H1 (cell line): ENCODE measurements around the gene FAHD1. TPM values are rescaled to one million over a fixed set of nuclear protein-coding genes. Genes with fewer than 3 reads are reported as not detected.

Experiments used
- CTCF ChIA-PET: fragments of 300-600 bp; sonication (Branson Sonifier 250); formaldehyde crosslinking; loops from one replicate; lab custom pipeline; 2021; ENCODE audit not compliant: partially characterized antibody; lab: Charles Lee
- POLR2A ChIA-PET: fragments of 300-600 bp; sonication (Branson Sonifier 250); formaldehyde crosslinking; loops from one replicate; lab custom pipeline; 2021; ENCODE audit warnings: inconsistent platforms; ENCODE audit not compliant: partially characterized antibody; lab: Charles Lee
- DNase-seq, 2 experiments: peaks; one replicate each; pipeline versions ENCODE4 v3.0.0 to v3.0.0-alpha.2; 2010 to 2022; ENCODE audit warnings: low spot score in 2 of 2, low read depth in 1 of 2, mixed read lengths in 1 of 2
- FAIRE-seq: peaks from 2 replicates; lab custom pipeline; 2011; peaks lifted over from hg19 to GRCh38; lab: Jason Lieb, UNC
- H2AFZ ChIP-seq: 2 replicates; pipeline ENCODE4 v1.8.1; 2012; ENCODE audit warnings: low read length, inconsistent platforms
- H2AK5ac ChIP-seq: 2 replicates; pipeline ENCODE4 v1.6.1; 2013; ENCODE audit warnings: low read depth, low read length
- H2BK120ac ChIP-seq: replicated peaks from 2 replicates; pipeline ENCODE3; 2013; ENCODE audit warnings: low read depth, low read length, inconsistent platforms
- H2BK12ac ChIP-seq: 2 replicates; pipeline ENCODE4 v1.6.1; 2013; ENCODE audit warnings: low read depth, low read length
- H2BK15ac ChIP-seq: 2 replicates; pipeline ENCODE4 v1.6.1; 2013; ENCODE audit warnings: low read length
- H2BK20ac ChIP-seq: 2 replicates; pipeline ENCODE4 v1.6.1; 2013; ENCODE audit warnings: low read length
- H2BK5ac ChIP-seq: 2 replicates; pipeline ENCODE4 v1.6.1; 2013; ENCODE audit warnings: low read depth, low read length
- H3K14ac ChIP-seq: 2 replicates; pipeline ENCODE4 v1.6.1; 2013; ENCODE audit warnings: inconsistent platforms; ENCODE audit not compliant: insufficient read length
- H3K18ac ChIP-seq: 2 replicates; pipeline ENCODE4 v1.6.1; 2013; ENCODE audit warnings: low read length; ENCODE audit errors: extremely low read depth
- H3K23ac ChIP-seq: 2 replicates; pipeline ENCODE4 v1.6.1; 2013; ENCODE audit warnings: inconsistent platforms; ENCODE audit not compliant: insufficient read length
- H3K23me2 ChIP-seq: 2 replicates; pipeline ENCODE4 v1.6.1; 2013; ENCODE audit warnings: low read depth, low read length
- H3K27ac ChIP-seq: 2 replicates; pipeline ENCODE4 v1.6.1; 2011; ENCODE audit warnings: low read depth, low read length, inconsistent platforms
- H3K27me3 ChIP-seq, 4 experiments: replicated peaks in 1 of 4; 1 replicate in 1 of 4; 2 replicates in 3 of 4; pipeline versions ENCODE4 v1.6.1 to v1.8.1; 2011 to 2013; ENCODE audit warnings: low read length in 3 of 4, mild to moderate bottlenecking in 3 of 4, inconsistent platforms in 2 of 4, mixed read lengths in 2 of 4, moderate library complexity in 1 of 4; ENCODE audit not compliant: control insufficient read depth in 3 of 4, insufficient read depth in 3 of 4; ENCODE audit errors: extremely low read depth in 1 of 4
- H3K36me3 ChIP-seq, 4 experiments: 2 replicates each; pipeline versions ENCODE4 v1.6.1 to v1.8.1; 2011 to 2013; ENCODE audit warnings: mild to moderate bottlenecking in 4 of 4, low read length in 3 of 4, moderate library complexity in 2 of 4, control low read depth in 1 of 4, inconsistent platforms in 1 of 4; ENCODE audit not compliant: insufficient read depth in 4 of 4, control insufficient read depth in 2 of 4
- H3K4ac ChIP-seq: replicated peaks from 2 replicates; pipeline ENCODE3; 2013; ENCODE audit warnings: low read length, low read depth, mixed read lengths, inconsistent platforms; ENCODE audit not compliant: insufficient read length
- H3K4me1 ChIP-seq, 4 experiments: replicated peaks in 1 of 4; 1 replicate in 1 of 4; 2 replicates in 3 of 4; pipeline versions ENCODE4 v1.6.1 to v1.8.1; 2011 to 2013; ENCODE audit warnings: low read length in 3 of 4, inconsistent platforms in 2 of 4, mixed read lengths in 1 of 4; ENCODE audit not compliant: insufficient read depth in 4 of 4, control insufficient read depth in 3 of 4
- H3K4me2 ChIP-seq, 2 experiments: 2 replicates each; pipeline versions ENCODE4 v1.6.1 to v1.8.1; 2011 to 2013; ENCODE audit warnings: low read depth in 2 of 2, low read length in 2 of 2, control low read depth in 1 of 2, inconsistent platforms in 1 of 2, mild to moderate bottlenecking in 1 of 2; ENCODE audit not compliant: insufficient read depth in 1 of 2
- H3K4me3 ChIP-seq, 4 experiments: fragments of 200-600, 300-600 bp in 1 of 4; sonication (generic), shearing (Covaris generic), sonication (Bioruptor Twin) in 1 of 4; 2 replicates each; pipeline versions ENCODE4 v1.5.1 to v1.8.1; 2011 to 2016; ENCODE audit warnings: low read length in 4 of 4, low read depth in 3 of 4, control low read depth in 2 of 4, inconsistent platforms in 2 of 4, mild to moderate bottlenecking in 2 of 4, mixed read lengths in 1 of 4, moderate library complexity in 1 of 4; ENCODE audit not compliant: insufficient read depth in 2 of 4; ENCODE audit errors: extremely low read depth in 1 of 4
- H3K56ac ChIP-seq: replicated peaks from 2 replicates; pipeline ENCODE3; 2013; ENCODE audit warnings: low read depth, mild to moderate bottlenecking, mixed read lengths, low read length, inconsistent platforms; ENCODE audit not compliant: insufficient read length
- H3K79me1 ChIP-seq: 2 replicates; pipeline ENCODE4 v1.6.1; 2013; ENCODE audit warnings: low read depth, low read length, control low read depth
- H3K79me2 ChIP-seq, 2 experiments: 2 replicates each; pipeline versions ENCODE4 v1.6.1 to v1.8.1; 2012 to 2013; ENCODE audit warnings: low read length in 2 of 2, mild to moderate bottlenecking in 2 of 2, inconsistent platforms in 1 of 2; ENCODE audit not compliant: insufficient read depth in 2 of 2, control insufficient read depth in 1 of 2
- H3K9ac ChIP-seq, 4 experiments: replicated peaks in 1 of 4; 1 replicate in 1 of 4; 2 replicates in 3 of 4; pipeline versions ENCODE4 v1.6.1 to v1.8.1; 2011 to 2013; ENCODE audit warnings: low read depth in 3 of 4, low read length in 3 of 4, control low read depth in 2 of 4, mild to moderate bottlenecking in 2 of 4, moderate library complexity in 2 of 4, inconsistent platforms in 1 of 4; ENCODE audit errors: extremely low read depth in 1 of 4
- H3K9me3 ChIP-seq, 2 experiments: 2 replicates each; pipeline versions ENCODE4 v1.6.1 to v1.8.1; 2012 to 2013; ENCODE audit warnings: mild to moderate bottlenecking in 2 of 2, moderate library complexity in 2 of 2, control low read depth in 1 of 2, inconsistent platforms in 1 of 2, low read depth in 1 of 2, low read length in 1 of 2, mixed read lengths in 1 of 2; ENCODE audit not compliant: insufficient read depth in 2 of 2
- H4K20me1 ChIP-seq, 2 experiments: replicated peaks in 1 of 2; 2 replicates each; pipeline versions ENCODE3 to v1.8.1; 2011 to 2013; ENCODE audit warnings: inconsistent platforms in 2 of 2, low read length in 2 of 2, mild to moderate bottlenecking in 1 of 2; ENCODE audit not compliant: insufficient read depth in 2 of 2, control insufficient read depth in 1 of 2
- H4K5ac ChIP-seq: 2 replicates; pipeline ENCODE4 v1.6.1; 2013; ENCODE audit warnings: low read length, low read depth, mixed read lengths, inconsistent platforms; ENCODE audit not compliant: insufficient read length
- H4K8ac ChIP-seq: 2 replicates; pipeline ENCODE4 v1.8.0; 2013; ENCODE audit warnings: mild to moderate bottlenecking, moderate library complexity, low read length, inconsistent platforms; ENCODE audit not compliant: insufficient read depth; ENCODE audit errors: extremely low read depth
- H4K91ac ChIP-seq: replicated peaks from 2 replicates; pipeline ENCODE3; 2013; ENCODE audit warnings: low read length, mixed read lengths, inconsistent platforms; ENCODE audit not compliant: insufficient read length
- BACH1 ChIP-seq: IDR thresholded peaks from 2 replicates; pipeline ENCODE4 v1.6.1; 2012; ENCODE audit warnings: low read length, improper control_type of control experiment
- BCL11A ChIP-seq, 2 experiments: IDR thresholded peaks; one replicate each; pipeline ENCODE4 v1.6.1; 2011; ENCODE audit warnings: low read depth in 2 of 2, low read length in 2 of 2, mild to moderate bottlenecking in 2 of 2
- KDM4A ChIP-seq: IDR thresholded peaks from one replicate; pipeline ENCODE4 v1.7.1; 2012; ENCODE audit warnings: low read depth, mild to moderate bottlenecking, moderate library complexity, low read length, inconsistent platforms; ENCODE audit not compliant: severe bottlenecking
- KDM5A ChIP-seq: fragments of 200-600 bp; IDR thresholded peaks from 2 replicates; pipeline ENCODE4 v1.7.1; 2012; ENCODE audit warnings: mild to moderate bottlenecking, low read length, inconsistent platforms, mixed read lengths
- NRF1 ChIP-seq: IDR thresholded peaks from 2 replicates; pipeline ENCODE4 v1.6.1; 2011; ENCODE audit warnings: mild to moderate bottlenecking, low read depth, low read length, improper control_type of control experiment
- POLR2A ChIP-seq, 2 experiments: IDR thresholded peaks; 1 replicate in 1 of 2; 2 replicates in 1 of 2; pipeline ENCODE4 v1.6.1; 2011; ENCODE audit warnings: low read depth in 2 of 2, low read length in 2 of 2, mild to moderate bottlenecking in 2 of 2; ENCODE audit errors: control extremely low read depth in 1 of 2
- POLR2AphosphoS5 ChIP-seq: IDR thresholded peaks from 2 replicates; pipeline ENCODE4 v1.6.1; 2011; ENCODE audit warnings: low read depth, low read length
- RAD21 ChIP-seq, 2 experiments: IDR thresholded peaks in 1 of 2; conservative IDR thresholded peaks in 1 of 2; 2 replicates each; pipeline ENCODE4 v1.6.1; 2011; ENCODE audit warnings: low read depth in 2 of 2, low read length in 2 of 2, improper control_type of control experiment in 1 of 2, inconsistent platforms in 1 of 2, mild to moderate bottlenecking in 1 of 2, moderate library complexity in 1 of 2
- RFX5 ChIP-seq: IDR thresholded peaks from 2 replicates; pipeline ENCODE4 v1.6.1; 2011; ENCODE audit warnings: low read depth, low read length, improper control_type of control experiment, borderline replicate concordance
- SAP30 ChIP-seq: fragments of 300-600 bp; sonication (generic); IDR thresholded peaks from 2 replicates; pipeline ENCODE4 v1.7.1; 2012; ENCODE audit warnings: low read length, moderate library complexity, mild to moderate bottlenecking, inconsistent platforms; ENCODE audit not compliant: insufficient read depth, insufficient replicate concordance
- TBP ChIP-seq: IDR thresholded peaks from 2 replicates; pipeline ENCODE4 v1.6.1; 2011; ENCODE audit warnings: low read depth, low read length, improper control_type of control experiment
- WGBS, 2 experiments: shearing (Covaris generic) in 1 of 2; methylation state at CpG; one replicate each; pipeline versions ENCODE4 v1.1.6 to v1.1.7; 2013 to 2015; ENCODE audit warnings: low lambda C conversion rate in 2 of 2, mixed read lengths in 2 of 2, inconsistent platforms in 1 of 2, low coverage in 1 of 2, missing lambda C conversion rate in 1 of 2; ENCODE audit not compliant: insufficient replicate concordance in 2 of 2, insufficient coverage in 1 of 2, insufficient read length in 1 of 2; ENCODE audit errors: extremely low coverage in 1 of 2, missing lambda C conversion rate in 1 of 2; 5-methylcytosine and 5-hydroxymethylcytosine counted together
- polyA plus RNA-seq, 7 experiments: library from polyadenylated mRNA; depleted of rRNA in 3 of 7; stranded (reverse) in 5 of 7; unstranded in 2 of 7; fragments of >200 nt in 5 of 7; fragments of 200-250 nt in 2 of 7; gene quantifications; 1 replicate in 5 of 7; 2 replicates in 1 of 7; 4 replicates in 1 of 7; pipeline versions ENCODE4 v1.2.1 to v1.2.3, GENCODE V29; 2011 to 2013; ENCODE audit warnings: missing spikeins in 2 of 7, mixed read lengths in 2 of 7
- total RNA-seq: library from RNA; stranded (reverse); fragmentation: NEBNext Ultra II Directional; extraction: Animal tissue kit (Norgen Biotek cat#: 25700); gene quantifications from 2 replicates; pipeline ENCODE4 v1.2.1, GENCODE V29; 2021
- TF ChIP-seq, protein P1 (sequence below), 3 experiments: IDR thresholded peaks; 1 replicate in 2 of 3; 2 replicates in 1 of 3; pipeline versions ENCODE4 v1.5.1 to v1.6.1; 2011; ENCODE audit warnings: low read length in 3 of 3, mild to moderate bottlenecking in 3 of 3, inconsistent platforms in 2 of 3, low read depth in 1 of 3, moderate library complexity in 1 of 3; ENCODE audit not compliant: insufficient read depth in 1 of 3; ENCODE audit errors: control extremely low read depth in 1 of 3

Gene FAHD1
- total and polyA plus RNA-seq, 2 of the 8 experiments (the other 6 are each of a cell fraction or from before 2014, with no cell fraction given), result 20.4 to 31.9 TPM

DNA sequence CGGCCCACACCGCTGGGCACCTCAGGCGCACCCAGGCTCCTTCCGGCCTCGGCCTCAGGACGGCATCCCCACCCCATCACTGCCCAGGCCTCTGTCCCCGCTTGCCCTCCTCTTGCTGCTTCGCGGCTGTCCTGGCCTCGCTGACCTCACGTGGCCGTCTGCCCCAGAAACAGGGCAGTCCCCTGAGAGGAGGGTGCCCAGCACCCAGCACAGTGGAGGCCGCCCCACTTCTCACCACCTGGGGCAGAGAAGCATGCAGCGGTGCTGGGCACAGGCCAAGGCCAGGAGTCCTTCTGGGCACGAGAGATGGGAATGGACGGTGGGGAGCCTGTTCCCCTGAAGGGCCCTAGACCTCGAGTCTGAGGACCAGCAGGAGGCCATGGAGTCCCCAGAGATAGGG lies 9.3 kb upstream of the FAHD1 start:
- Histone ChIP-seq H3K4me1 (no peaks in the 10 kb centered on the region), H4K8ac (no peak overlapping the region), H2AK5ac (no peak overlapping the region), H3K18ac (no peak overlapping the region), H3K36me3 (peaks cover 0 to 9% (median 4%) of the 10 kb centered on the region in 4 experiments; a peak in 5 of 8 replicates), H2BK15ac (no peak overlapping the region), H3K4me3 (no peak overlapping the region), H4K91ac (no peak overlapping the region), H3K23me2 (no peaks in the 10 kb centered on the region), H2BK5ac (no peak overlapping the region), H3K79me2 (no peaks in the 10 kb centered on the region), H4K20me1 (peaks cover 4 to 6% of the 10 kb centered on the region in 2 experiments), H3K79me1 (no peaks in the 10 kb centered on the region; the same call in 1 of the 2 replicates), H3K56ac (no peak overlapping the region), H3K9ac (no peak overlapping the region), H2BK20ac (no peak overlapping the region), H3K14ac (no peak overlapping the region), H2BK12ac (no peak overlapping the region), H3K27ac (no peak overlapping the region), H3K4ac (no peak overlapping the region), H3K27me3 (no peaks in the 10 kb centered on the region), H4K5ac (no peak overlapping the region), H2BK120ac (no peak overlapping the region), H2AFZ (no peak overlapping the region), H3K9me3 (no peaks in the 10 kb centered on the region), H3K4me2 (no peak overlapping the region), H3K23ac (no peak overlapping the region)
- POLR2A ChIA-PET, result no interaction called here
- FAIRE-seq (no peak), DNase-seq (no peak)
- CTCF ChIA-PET, result no interaction called here
- 97% methylated on average over 17 of the region's 17 CpGs; no CpG with 5 or more reads in 1 of the 2 experiments for WGBS, 2 experiments
- TF ChIP-seq NRF1 (no peak), SAP30 (no peak), BCL11A (IDR thresholded peaks at IDR 0.05; ENCODE audit: low read depth in 2 of 2, low read length in 2 of 2) (no peak), BACH1 (no peak), TBP (no peak), POLR2AphosphoS5 (no peak), KDM5A (no peak), RAD21 (IDR thresholded peaks at IDR 0.05 in 1 of 2, conservative IDR thresholded peaks at IDR 0.05 in 1 of 2; ENCODE audit: low read depth in 2 of 2, low read length in 2 of 2) (no peak), KDM4A (no peak), RFX5 (no peak), POLR2A (IDR thresholded peaks at IDR 0.05; ENCODE audit: control extremely low read depth in 1 of 2, low read depth in 2 of 2, low read length in 2 of 2) (no peak)
- TF ChIP-seq, protein P1, sequence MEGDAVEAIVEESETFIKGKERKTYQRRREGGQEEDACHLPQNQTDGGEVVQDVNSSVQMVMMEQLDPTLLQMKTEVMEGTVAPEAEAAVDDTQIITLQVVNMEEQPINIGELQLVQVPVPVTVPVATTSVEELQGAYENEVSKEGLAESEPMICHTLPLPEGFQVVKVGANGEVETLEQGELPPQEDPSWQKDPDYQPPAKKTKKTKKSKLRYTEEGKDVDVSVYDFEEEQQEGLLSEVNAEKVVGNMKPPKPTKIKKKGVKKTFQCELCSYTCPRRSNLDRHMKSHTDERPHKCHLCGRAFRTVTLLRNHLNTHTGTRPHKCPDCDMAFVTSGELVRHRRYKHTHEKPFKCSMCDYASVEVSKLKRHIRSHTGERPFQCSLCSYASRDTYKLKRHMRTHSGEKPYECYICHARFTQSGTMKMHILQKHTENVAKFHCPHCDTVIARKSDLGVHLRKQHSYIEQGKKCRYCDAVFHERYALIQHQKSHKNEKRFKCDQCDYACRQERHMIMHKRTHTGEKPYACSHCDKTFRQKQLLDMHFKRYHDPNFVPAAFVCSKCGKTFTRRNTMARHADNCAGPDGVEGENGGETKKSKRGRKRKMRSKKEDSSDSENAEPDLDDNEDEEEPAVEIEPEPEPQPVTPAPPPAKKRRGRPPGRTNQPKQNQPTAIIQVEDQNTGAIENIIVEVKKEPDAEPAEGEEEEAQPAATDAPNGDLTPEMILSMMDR (IDR thresholded peaks at IDR 0.05; ENCODE audit: control extremely low read depth in 1 of 3, insufficient read depth in 1 of 3, low read depth in 1 of 3, low read length in 3 of 3), result no peak
